HCT116 (cell line): ENCODE measurements around the gene ACACA. TPM values are rescaled to one million over a fixed set of nuclear protein-coding genes. Genes with fewer than 3 reads are reported as not detected.

Source experiments
- ATAC-seq: fragments of 200-7000 bp; cut with Tn5 transposase; 2 replicates; pipeline ENCODE4 v1.9.1; 2020; ENCODE audit warnings: mild to moderate bottlenecking, moderate library complexity
- BruUV-seq: library from RNA; stranded (reverse); fragments of 400-500 nt; replicated peaks from 2 replicates; lab custom pipeline; 2021; lab: Mats Ljungman, UMichigan
- CTCF ChIA-PET: fragments of 300-600 bp; sonication (Branson Sonifier 250); formaldehyde crosslinking; loops from one replicate; lab custom pipeline; 2021; ENCODE audit warnings: antibody characterized with exemption; lab: Charles Lee
- POLR2A ChIA-PET: fragments of 300-600, 350-600 bp; sonication (Branson Sonifier 250); formaldehyde crosslinking; loops from one replicate; lab custom pipeline; 2021; ENCODE audit warnings: antibody characterized with exemption; lab: Charles Lee
- RAD21 ChIA-PET, 2 experiments: fragments of 300-600 bp; sonication (Branson Sonifier 250); formaldehyde crosslinking; loops; one replicate each; lab custom pipeline; 2023; ENCODE audit warnings: low total read pairs in 2 of 2; ENCODE audit not compliant: uncharacterized antibody in 2 of 2, unreplicated experiment in 2 of 2, low non-redundant PET in 1 of 2; lab: Charles Lee
- DNase-seq: peaks from one replicate; pipeline ENCODE4 v3.0.0-alpha.2; 2010; ENCODE audit warnings: low read depth, low spot score
- H2AFZ ChIP-seq: fragments of 200-600 bp; shearing (Covaris generic), sonication (generic); 2 replicates; pipeline ENCODE4 v1.6.1; 2017; ENCODE audit warnings: low read depth, mixed run types, mixed read lengths, antibody characterized with exemption, low read length; ENCODE audit not compliant: poor library complexity, severe bottlenecking
- H3K27ac ChIP-seq: 2 replicates; pipeline ENCODE4 v1.5.1; 2012; ENCODE audit warnings: low read depth, low read length
- H3K27me3 ChIP-seq: fragments of 200-600 bp; sonication (generic); 2 replicates; pipeline ENCODE4 v1.6.1; 2016; ENCODE audit warnings: mixed run types, low read length, mixed read lengths; ENCODE audit not compliant: insufficient read depth
- H3K36me3 ChIP-seq, 2 experiments: fragments of 200-500 bp in 1 of 2; fragments of 200-600 bp in 1 of 2; sonication (Bioruptor generic) in 1 of 2; sonication (generic) in 1 of 2; 2 replicates each; pipeline versions ENCODE4 v1.5.1 to v1.6.1; 2014 to 2016; ENCODE audit warnings: low read length in 2 of 2, inconsistent platforms in 1 of 2, mixed read lengths in 1 of 2, mixed run types in 1 of 2; ENCODE audit not compliant: insufficient read depth in 2 of 2, control insufficient read depth in 1 of 2
- H3K4me1 ChIP-seq, 2 experiments: fragments of 200-600 bp in 1 of 2; sonication (generic) in 1 of 2; 2 replicates each; pipeline versions ENCODE4 v1.5.1 to v1.6.1; 2012 to 2017; ENCODE audit warnings: low read length in 2 of 2, inconsistent platforms in 1 of 2, mild to moderate bottlenecking in 1 of 2, mixed read lengths in 1 of 2, mixed run types in 1 of 2, moderate library complexity in 1 of 2; ENCODE audit not compliant: insufficient read depth in 2 of 2, control insufficient read depth in 1 of 2
- H3K4me2 ChIP-seq: fragments of 200-600 bp; sonication (generic); 2 replicates; pipeline ENCODE4 v1.6.1; 2017; ENCODE audit warnings: mixed run types, low read length, mixed read lengths
- H3K4me3 ChIP-seq, 2 experiments: fragments of 200-600 bp in 1 of 2; sonication (generic) in 1 of 2; replicated peaks in 1 of 2; 2 replicates each; pipeline ENCODE4 v1.5.1; 2011 to 2016; ENCODE audit warnings: low read length in 2 of 2, control low read depth in 1 of 2, low read depth in 1 of 2, mild to moderate bottlenecking in 1 of 2, mixed read lengths in 1 of 2, mixed run types in 1 of 2
- H3K79me2 ChIP-seq: fragments of 200-600 bp; sonication (generic); 2 replicates; pipeline ENCODE4 v1.6.1; 2017; ENCODE audit warnings: mild to moderate bottlenecking, mixed run types, low read length, moderate library complexity, mixed read lengths; ENCODE audit not compliant: insufficient read depth
- H3K9ac ChIP-seq: fragments of 200-600 bp; sonication (generic); 2 replicates; pipeline ENCODE4 v1.6.1; 2016; ENCODE audit warnings: low read length, mixed read lengths
- H3K9me2 ChIP-seq: fragments of 200-600 bp; sonication (generic), shearing (Covaris generic); 2 replicates; pipeline ENCODE4 v1.6.1; 2017; ENCODE audit warnings: mixed run types, mild to moderate bottlenecking, moderate library complexity; ENCODE audit not compliant: insufficient read depth
- H3K9me3 ChIP-seq, 2 experiments: fragments of 200-500 bp in 1 of 2; fragments of 200-600 bp in 1 of 2; sonication (Bioruptor generic) in 1 of 2; sonication (generic) in 1 of 2; 2 replicates each; pipeline ENCODE4 v1.6.1; 2014 to 2017; ENCODE audit warnings: low read length in 2 of 2, mixed read lengths in 2 of 2, inconsistent platforms in 1 of 2, low read depth in 1 of 2, mild to moderate bottlenecking in 1 of 2, mixed run types in 1 of 2, moderate library complexity in 1 of 2; ENCODE audit not compliant: control insufficient read depth in 1 of 2, insufficient read depth in 1 of 2
- H4K20me1 ChIP-seq: fragments of 200-600 bp; sonication (generic), shearing (Covaris generic); 2 replicates; pipeline ENCODE4 v1.6.1; 2017; ENCODE audit warnings: mixed run types, mild to moderate bottlenecking, moderate library complexity; ENCODE audit not compliant: insufficient read depth
- ATF3 ChIP-seq: IDR thresholded peaks from 2 replicates; pipeline ENCODE4 v1.6.1; 2012
- CBX3 ChIP-seq: IDR thresholded peaks from 2 replicates; pipeline ENCODE4 v1.6.1; 2012; ENCODE audit warnings: low read depth
- CEBPB ChIP-seq: IDR thresholded peaks from 2 replicates; pipeline ENCODE4 v1.6.1; 2012; ENCODE audit warnings: low read depth
- EGR1 ChIP-seq: IDR thresholded peaks from 2 replicates; pipeline ENCODE4 v1.6.1; 2012; ENCODE audit warnings: low read depth
- ELF1 ChIP-seq: IDR thresholded peaks from 2 replicates; pipeline ENCODE4 v1.6.1; 2012; ENCODE audit warnings: low read depth, borderline replicate concordance
- EZH2 ChIP-seq: fragments of 200-600 bp; sonication (generic); IDR thresholded peaks from 2 replicates; pipeline ENCODE4 v1.6.1; 2017; ENCODE audit warnings: antibody characterized with exemption, mixed run types
- EZH2phosphoT487 ChIP-seq: fragments of 200-600 bp; IDR thresholded peaks from 2 replicates; pipeline ENCODE4 v1.6.1; 2018; ENCODE audit warnings: antibody characterized with exemption, borderline replicate concordance
- FOSL1 ChIP-seq: IDR thresholded peaks from 2 replicates; pipeline ENCODE4 v1.6.1; 2012; ENCODE audit warnings: low read depth
- JUND ChIP-seq: IDR thresholded peaks from 2 replicates; pipeline ENCODE4 v1.6.1; 2012
- MAX ChIP-seq: IDR thresholded peaks from 2 replicates; pipeline ENCODE4 v1.6.1; 2012
- POLR2A ChIP-seq: IDR thresholded peaks from 2 replicates; pipeline ENCODE4 v1.7.0; 2011; ENCODE audit warnings: borderline replicate concordance; ENCODE audit not compliant: insufficient read depth, insufficient read length; ENCODE audit errors: extremely low read depth
- RAD21 ChIP-seq: IDR thresholded peaks from 2 replicates; pipeline ENCODE4 v1.6.1; 2012; ENCODE audit warnings: low read depth, mild to moderate bottlenecking
- REST ChIP-seq: IDR thresholded peaks from 2 replicates; pipeline ENCODE4 v1.6.1; 2012; ENCODE audit warnings: low read depth
- SIN3A ChIP-seq: IDR thresholded peaks from 2 replicates; pipeline ENCODE4 v1.6.1; 2012; ENCODE audit warnings: low read depth
- SRF ChIP-seq: IDR thresholded peaks from 2 replicates; pipeline ENCODE4 v1.6.1; 2012; ENCODE audit warnings: low read depth
- YY1 ChIP-seq: IDR thresholded peaks from 2 replicates; pipeline ENCODE4 v1.6.1; 2011; ENCODE audit warnings: low read length, low read depth, moderate library complexity, mild to moderate bottlenecking; ENCODE audit not compliant: insufficient replicate concordance; ENCODE audit errors: extremely low read depth
- ZBTB33 ChIP-seq: IDR thresholded peaks from 2 replicates; pipeline ENCODE4 v1.6.1; 2011; ENCODE audit warnings: mild to moderate bottlenecking, low read length, moderate library complexity; ENCODE audit not compliant: insufficient replicate concordance; ENCODE audit errors: extremely low read depth
- ZFX ChIP-seq: fragments of 450-650 bp; IDR thresholded peaks from 2 replicates; pipeline ENCODE4 v1.6.1; 2017
- ZNF274 ChIP-seq: fragments of 200-500 bp; sonication (Bioruptor generic); IDR thresholded peaks from 2 replicates; pipeline ENCODE4 v1.6.1; 2014; ENCODE audit warnings: mild to moderate bottlenecking, low read depth, low read length, inconsistent platforms
- intact Hi-C: fragments of 100-400 bp; cut with micrococcal nuclease; formaldehyde crosslinking; loops from 2 replicates; pipeline ENCODE4 v1.10.0; 2022
- total RNA-seq: library from RNA; stranded (reverse); gene quantifications from one replicate; pipeline ENCODE4 v1.2.1, GENCODE V29; 2021; ENCODE audit not compliant: unreplicated experiment

The ACACA gene
- total RNA-seq, 1 experiment from 2014 or later, result 161 TPM

DNA sequence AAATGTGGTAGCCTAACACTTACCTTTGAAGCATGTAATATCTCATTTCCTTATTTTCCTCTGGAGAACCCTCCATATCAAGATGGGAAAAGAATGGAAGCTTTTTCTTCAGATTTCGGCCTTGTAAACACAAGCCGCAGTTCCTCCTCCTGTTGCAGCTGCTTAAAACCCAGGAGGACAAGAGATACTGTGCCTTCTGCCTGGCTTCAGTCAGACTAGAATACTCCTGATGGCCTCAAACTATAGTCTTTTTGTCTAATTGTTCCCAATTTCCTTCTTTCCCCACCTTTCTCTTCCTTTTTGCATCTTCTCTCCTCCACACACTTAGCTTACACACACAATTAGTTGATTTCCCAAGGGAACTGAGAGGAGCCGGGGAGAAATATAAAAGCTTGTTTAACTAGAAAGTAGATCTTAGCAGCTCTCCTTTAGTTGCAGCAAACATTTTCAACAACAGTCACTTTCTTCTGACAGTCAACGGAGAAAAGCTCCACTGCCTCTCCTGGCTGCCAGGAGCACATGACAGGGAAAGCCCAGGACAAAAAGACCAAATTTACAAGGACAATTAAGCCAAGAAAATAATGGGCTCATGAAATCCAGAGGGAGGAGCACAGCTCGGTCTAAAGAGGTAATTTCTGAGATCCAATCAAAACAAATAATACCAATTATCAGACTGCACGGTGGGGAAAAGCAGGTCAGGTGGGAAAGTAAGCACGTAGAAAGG lies 107.2 kb downstream of the ACACA start:
- H3K4me1 ChIP-seq, result peaks cover 7 to 22% of the 10 kb centered on the region in 2 experiments
- POLR2A ChIA-PET, result no interaction called here
- H2AFZ ChIP-seq, result no peak overlapping the region
- no peak overlapping the region for H3K4me2 ChIP-seq
- H3K9me3 ChIP-seq, result no peaks in the 10 kb centered on the region
- H3K27ac ChIP-seq, result no peak overlapping the region
- no peaks in the 10 kb centered on the region for H3K27me3 ChIP-seq
- RAD21 ChIA-PET, result no interaction called here
- DNase-seq (no peak), ATAC-seq (no peak)
- peaks cover 55% of the 10 kb centered on the region for H3K79me2 ChIP-seq
- no TSS peak for BruUV-seq
- intact Hi-C loops, result no loop called here
- H3K9ac ChIP-seq, result no peak overlapping the region
- TF ChIP-seq EGR1 (no peak), RAD21 (no peak), EZH2phosphoT487 (no peak), ZNF274 (no peak), ZFX (no peak), ATF3 (no peak), ZBTB33 (no peak), MAX (no peak), CBX3 (no peak), FOSL1 (no peak), REST (no peak), SIN3A (no peak), POLR2A (no peak), CEBPB (no peak), YY1 (no peak), EZH2 (no peak), ELF1 (no peak), JUND (no peak), SRF (no peak)
- 0 out of 2 replicates have a peak, but pooled peaks cover 3% of the 10 kb centered on the region for H4K20me1 ChIP-seq
- H3K36me3 ChIP-seq, result no peaks in the 10 kb centered on the region; a peak in 2 of 4 replicates
- no peaks in the 10 kb centered on the region for H3K9me2 ChIP-seq
- H3K4me3 ChIP-seq, result no peak overlapping the region
- CTCF ChIA-PET, result interaction anchor here (0.6 kb wide), 1 partner anchor 246 kb away, joined by 4 read pairs; no protein-coding TSS in a partner anchor
